Activated naive CD8-positive, alpha-beta T cell treated with anti-CD3 and anti-CD28 coated beads for 36 hours (primary cell): ENCODE results near the gene OR1N1. TPM values are rescaled to one million over a fixed set of nuclear protein-coding genes. Genes with fewer than 3 reads are reported as not detected.
"Not testable (repeated sequence)": the region's sequence is repeated elsewhere in the genome, so short reads cannot be mapped to it uniquely, and the experiment has no call there.

Experiments used
- DNase-seq: peaks from one replicate; pipeline ENCODE4 v3.0.0; 2021
- H3K27ac Mint-ChIP-seq: one replicate; pipeline ENCODE4 v1.8.0; 2022; ENCODE audit warnings: mild to moderate bottlenecking, moderate library complexity, mixed read lengths
- H3K27me3 Mint-ChIP-seq: one replicate; pipeline ENCODE4 v1.8.0; 2022; ENCODE audit warnings: mild to moderate bottlenecking, mixed read lengths
- H3K36me3 Mint-ChIP-seq: one replicate; pipeline ENCODE4 v1.8.0; 2021; ENCODE audit warnings: mild to moderate bottlenecking, mixed read lengths
- H3K4me1 Mint-ChIP-seq: one replicate; pipeline ENCODE4 v1.8.0; 2021; ENCODE audit warnings: mixed read lengths
- H3K4me3 Mint-ChIP-seq: one replicate; pipeline ENCODE4 v1.8.0; 2022; ENCODE audit warnings: mild to moderate bottlenecking, moderate library complexity, mixed read lengths
- H3K9me3 Mint-ChIP-seq: one replicate; pipeline ENCODE4 v1.8.0; 2022; ENCODE audit warnings: mixed read lengths
- total RNA-seq, 2 experiments: library from RNA; stranded (reverse); gene quantifications; one replicate each; pipeline ENCODE4 v1.2.3, GENCODE V29; 2021

The OR1N1 gene, protein sequence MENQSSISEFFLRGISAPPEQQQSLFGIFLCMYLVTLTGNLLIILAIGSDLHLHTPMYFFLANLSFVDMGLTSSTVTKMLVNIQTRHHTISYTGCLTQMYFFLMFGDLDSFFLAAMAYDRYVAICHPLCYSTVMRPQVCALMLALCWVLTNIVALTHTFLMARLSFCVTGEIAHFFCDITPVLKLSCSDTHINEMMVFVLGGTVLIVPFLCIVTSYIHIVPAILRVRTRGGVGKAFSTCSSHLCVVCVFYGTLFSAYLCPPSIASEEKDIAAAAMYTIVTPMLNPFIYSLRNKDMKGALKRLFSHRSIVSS
- total RNA-seq: not detected

DNA sequence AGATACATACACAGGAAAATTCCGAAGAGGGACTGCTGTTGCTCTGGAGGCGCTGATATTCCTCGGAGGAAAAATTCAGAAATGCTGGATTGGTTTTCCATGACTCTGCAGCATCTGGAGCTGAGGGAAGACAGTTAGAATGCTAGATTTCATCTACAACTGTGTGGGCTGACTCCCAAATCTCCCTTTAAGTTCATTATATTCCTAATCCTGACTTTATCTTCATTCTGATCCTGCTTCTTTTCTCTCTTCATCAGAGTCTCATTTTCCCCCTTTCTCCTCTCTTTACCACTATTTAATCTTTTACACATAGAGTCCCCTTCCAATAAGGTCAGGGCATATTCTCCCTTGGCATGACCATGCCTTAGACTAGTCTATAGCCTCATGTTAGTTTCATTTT lies at the start of gene OR1N1:
OR1N1 (minus strand) TSS at position 101 of the 400 bp plus-strand sequence; CDS start at position 101, 0 bp downstream.
- H3K36me3 Mint-ChIP-seq: no peaks in the 10 kb centered on the region
- no peak for DNase-seq
- no peak within 1 kb of the TSS for H3K27ac Mint-ChIP-seq
- peaks cover 3% of the 10 kb centered on the region for H3K4me1 Mint-ChIP-seq
- H3K27me3 Mint-ChIP-seq: peaks cover 3% of the 10 kb centered on the region
- H3K9me3 Mint-ChIP-seq: no peaks in the 10 kb centered on the region
- no peak within 1 kb of the TSS for H3K4me3 Mint-ChIP-seq

DNA sequence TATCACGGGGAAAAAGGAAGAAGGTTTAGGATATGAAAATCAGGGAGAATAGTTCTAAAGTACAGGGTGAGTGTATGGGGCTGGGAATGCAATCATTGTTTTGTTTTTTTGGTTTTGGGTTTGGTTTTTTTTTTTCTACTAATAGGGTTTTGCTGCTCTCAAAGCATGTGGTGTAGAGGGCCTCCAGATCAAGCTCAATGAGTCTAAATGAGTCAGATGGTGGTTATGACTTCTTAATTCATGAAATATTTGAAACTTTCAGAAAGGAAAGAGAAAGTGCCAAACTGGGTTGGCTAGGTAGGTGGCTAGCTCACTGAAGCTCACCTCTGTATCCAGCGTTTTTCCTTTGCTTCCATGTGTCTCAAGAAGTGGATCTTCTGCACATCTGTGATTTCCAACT lies 45.4 kb upstream of the OR1N1 start:
- H3K4me1 Mint-ChIP-seq: peaks cover 19% of the 10 kb centered on the region
- H3K27ac Mint-ChIP-seq: peak overlapping the region; percentile 62
- no peak overlapping the region for H3K4me3 Mint-ChIP-seq
- H3K9me3 Mint-ChIP-seq: peaks cover 4% of the 10 kb centered on the region
- DNase-seq: no peak
- H3K27me3 Mint-ChIP-seq: no peaks in the 10 kb centered on the region
- peaks cover 7% of the 10 kb centered on the region for H3K36me3 Mint-ChIP-seq

DNA sequence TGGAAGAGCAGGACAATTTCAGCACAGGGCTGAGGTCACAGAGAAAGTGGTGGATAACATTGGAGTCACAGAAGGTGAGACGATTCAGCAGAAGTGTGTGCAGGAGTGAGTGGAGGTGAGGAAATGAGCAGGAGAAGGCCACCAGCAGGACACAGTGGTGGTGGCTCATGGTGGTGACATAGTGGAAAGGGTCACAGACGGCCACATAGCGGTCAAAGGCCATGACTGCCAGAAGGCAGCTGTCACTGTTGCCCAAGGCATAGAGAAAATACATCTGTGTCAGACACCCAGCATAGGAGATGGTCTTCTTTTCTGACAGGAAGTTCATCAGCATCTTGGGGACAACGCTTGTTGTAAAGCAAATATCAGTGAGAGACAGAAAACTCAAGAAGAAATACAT lies 40.8 kb upstream of the OR1N1 start:
- DNase-seq: no peak
- Mint-ChIP-seq H3K4me3 (no peak overlapping the region), H3K36me3 (no peaks in the 10 kb centered on the region), H3K27me3 (no peaks in the 10 kb centered on the region), H3K4me1 (peaks cover 14% of the 10 kb centered on the region), H3K9me3 (no peaks in the 10 kb centered on the region), H3K27ac (no peak overlapping the region)

DNA sequence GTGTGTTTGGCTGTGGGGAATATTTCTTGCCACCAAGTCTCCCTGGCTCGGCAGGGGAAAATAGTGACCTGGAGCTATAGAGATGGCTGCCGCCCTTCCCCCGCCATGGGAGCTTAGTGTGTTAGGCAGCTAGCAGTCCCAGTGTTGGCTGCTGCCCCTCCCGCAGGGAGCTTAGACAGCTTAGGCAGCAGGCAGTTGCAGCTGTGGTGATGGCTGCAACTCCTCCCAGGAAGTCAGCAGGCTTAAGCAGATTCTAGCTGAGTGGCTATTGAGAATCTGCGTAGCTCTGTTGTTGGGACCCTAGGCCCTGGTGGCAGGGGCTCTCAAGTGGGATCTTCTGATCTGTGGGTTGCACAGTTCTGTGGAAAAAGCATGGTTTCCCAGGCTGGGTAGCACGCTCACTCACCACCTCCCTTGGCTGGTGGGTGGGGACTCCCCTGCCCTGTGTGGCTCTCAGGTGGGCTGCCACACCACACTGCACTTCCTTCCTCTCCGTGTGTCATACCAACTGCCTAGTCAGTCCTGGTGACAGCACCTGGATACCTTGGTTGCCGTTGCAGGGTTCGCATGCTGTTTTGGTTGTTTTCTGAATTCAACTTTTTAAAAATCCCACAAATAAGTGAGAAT lies 35.2 kb upstream of the OR1N1 start:
- Mint-ChIP-seq H3K4me3 (peak overlapping the region; percentile 24), H3K27ac (peak overlapping the region; percentile 57), H3K27me3 (peaks cover 4% of the 10 kb centered on the region), H3K36me3 (peaks cover 9% of the 10 kb centered on the region), H3K9me3 (peaks cover 9% of the 10 kb centered on the region), H3K4me1 (peaks cover 10% of the 10 kb centered on the region)
- peak; percentile 62 for DNase-seq

DNA sequence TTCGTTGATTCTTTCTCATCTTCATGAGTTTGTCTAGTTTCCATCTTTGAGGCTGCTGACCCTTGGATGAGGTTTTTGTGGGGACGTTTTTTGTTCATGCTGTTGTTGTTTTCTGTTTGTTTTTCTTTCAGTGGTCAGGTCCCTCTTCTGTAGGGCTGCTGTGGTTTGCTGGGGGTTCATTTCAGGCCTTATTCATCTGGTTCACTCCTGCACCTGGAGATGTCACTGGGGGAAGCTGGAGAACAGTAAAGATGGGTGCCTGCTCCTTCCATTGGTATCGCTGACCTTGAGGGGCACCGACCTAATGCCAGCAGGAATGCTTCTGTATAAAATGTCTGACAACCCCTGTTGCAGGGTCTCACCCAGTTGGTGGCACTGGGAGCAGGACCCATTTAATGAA lies 34.4 kb upstream of the OR1N1 start:
- no peak for DNase-seq
- peaks cover 9% of the 10 kb centered on the region for H3K36me3 Mint-ChIP-seq
- no peak overlapping the region for H3K4me3 Mint-ChIP-seq
- H3K27me3 Mint-ChIP-seq: peaks cover 4% of the 10 kb centered on the region
- H3K4me1 Mint-ChIP-seq: peaks cover 10% of the 10 kb centered on the region
- no peak overlapping the region for H3K27ac Mint-ChIP-seq
- H3K9me3 Mint-ChIP-seq: peaks cover 9% of the 10 kb centered on the region

DNA sequence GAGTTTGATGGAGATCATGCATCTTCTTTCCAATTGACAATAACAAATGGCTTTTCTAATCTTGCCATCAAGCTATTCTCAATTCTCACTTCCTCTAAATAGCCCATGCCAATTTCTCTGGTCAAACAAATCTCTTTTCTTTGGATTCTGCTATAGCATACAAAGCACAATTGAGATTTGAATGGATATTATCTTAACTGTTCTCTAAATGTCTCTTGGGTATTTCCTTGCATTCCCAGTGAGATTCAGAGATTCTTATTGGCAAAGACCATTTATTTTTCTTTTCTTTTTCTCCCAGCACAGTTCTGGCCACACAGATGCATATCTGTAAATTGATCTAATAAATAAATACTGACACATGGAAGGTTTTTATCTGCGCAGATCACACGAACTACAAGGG lies 25.7 kb upstream of the OR1N1 start, which contains the start of gene OR1N2:
OR1N2 (plus strand) TSS at position 301 of the 400 bp plus-strand sequence. CDS start 100 bp downstream, outside the sequence.
- Mint-ChIP-seq H3K4me3 (no peak within 1 kb of the TSS), H3K9me3 (peaks cover 7% of the 10 kb centered on the region), H3K27me3 (peaks cover 3% of the 10 kb centered on the region), H3K36me3 (peaks cover 7% of the 10 kb centered on the region), H3K4me1 (no peaks in the 10 kb centered on the region), H3K27ac (no peak within 1 kb of the TSS)
- DNase-seq: no peak

DNA sequence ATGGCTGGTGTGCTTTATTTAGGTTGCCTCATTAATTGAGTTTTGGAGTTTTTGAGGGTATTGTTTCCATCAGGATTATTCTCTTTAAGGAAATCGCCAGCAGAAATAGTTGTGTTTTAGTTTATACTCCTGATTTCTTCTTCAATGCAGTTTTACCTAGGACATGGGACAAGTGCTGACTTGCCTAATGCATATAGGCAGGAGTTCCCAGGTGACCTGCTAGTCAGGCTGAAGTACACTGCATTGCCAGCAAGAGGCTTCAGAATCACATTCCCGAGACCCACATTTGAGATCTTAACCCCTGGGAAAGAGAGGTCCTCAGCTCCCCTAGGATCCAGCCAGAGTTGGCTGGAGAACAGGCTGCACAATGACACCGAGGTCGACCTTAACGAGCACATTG lies 24.3 kb upstream of the OR1N1 start:
- Mint-ChIP-seq H3K4me1 (no peaks in the 10 kb centered on the region), H3K27me3 (peaks cover 3% of the 10 kb centered on the region)

DNA sequence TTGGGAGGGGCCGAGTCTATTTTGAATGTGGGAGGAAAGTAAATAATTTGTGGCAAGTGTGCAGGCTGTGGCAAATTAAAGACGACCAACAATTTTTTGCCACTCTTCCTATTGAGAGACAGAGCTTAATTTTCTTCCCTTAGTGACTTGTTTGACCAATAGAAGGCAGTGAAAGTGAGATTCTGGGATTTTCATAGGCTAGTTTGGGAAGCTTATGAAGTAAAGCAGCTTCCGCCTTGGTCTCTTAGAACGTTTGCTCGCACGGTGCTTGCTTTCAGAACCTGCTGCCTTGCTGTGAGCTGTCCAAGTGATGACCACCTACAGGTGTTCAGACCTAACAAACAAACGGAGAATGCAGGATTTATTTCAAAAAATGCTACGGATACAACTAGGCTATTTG lies 19.1 kb upstream of the OR1N1 start:
- Mint-ChIP-seq H3K9me3 (peaks cover 7% of the 10 kb centered on the region), H3K27ac (no peak overlapping the region), H3K4me3 (no peak overlapping the region), H3K4me1 (no peaks in the 10 kb centered on the region), H3K36me3 (peaks cover 7% of the 10 kb centered on the region), H3K27me3 (peaks cover 7% of the 10 kb centered on the region)
- DNase-seq: no peak

More for the DNA sequence above, 24.3 kb upstream of the OR1N1 start:
- Mint-ChIP-seq H3K36me3 (peaks cover 7% of the 10 kb centered on the region), H3K27ac (no peak overlapping the region), H3K4me3 (no peak overlapping the region), H3K9me3 (peaks cover 7% of the 10 kb centered on the region)
- DNase-seq: no peak

DNA sequence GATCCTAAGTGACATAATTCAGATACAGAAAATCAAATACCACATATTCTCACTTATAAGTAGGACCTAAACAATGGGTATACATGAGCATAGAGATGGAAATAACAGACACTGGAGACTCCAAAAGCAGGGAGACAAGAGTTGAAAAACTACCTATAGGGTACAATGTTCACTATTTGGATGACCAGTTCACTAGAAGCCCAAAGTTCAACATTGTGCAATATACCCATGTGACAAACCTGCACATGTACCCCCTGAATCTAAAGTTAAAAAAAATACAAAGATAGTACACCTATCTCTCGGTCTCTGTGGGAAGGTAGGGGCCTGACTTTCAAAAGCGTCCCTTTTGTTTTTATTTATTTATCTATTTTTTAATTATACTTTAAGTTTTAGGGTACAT lies 11.7 kb upstream of the OR1N1 start:
- Mint-ChIP-seq H3K27ac (no peak overlapping the region), H3K4me1 (no peaks in the 10 kb centered on the region), H3K9me3 (peaks cover 3% of the 10 kb centered on the region), H3K36me3 (peaks cover 4% of the 10 kb centered on the region), H3K4me3 (no peak overlapping the region), H3K27me3 (no peaks in the 10 kb centered on the region)
- DNase-seq: no peak

DNA sequence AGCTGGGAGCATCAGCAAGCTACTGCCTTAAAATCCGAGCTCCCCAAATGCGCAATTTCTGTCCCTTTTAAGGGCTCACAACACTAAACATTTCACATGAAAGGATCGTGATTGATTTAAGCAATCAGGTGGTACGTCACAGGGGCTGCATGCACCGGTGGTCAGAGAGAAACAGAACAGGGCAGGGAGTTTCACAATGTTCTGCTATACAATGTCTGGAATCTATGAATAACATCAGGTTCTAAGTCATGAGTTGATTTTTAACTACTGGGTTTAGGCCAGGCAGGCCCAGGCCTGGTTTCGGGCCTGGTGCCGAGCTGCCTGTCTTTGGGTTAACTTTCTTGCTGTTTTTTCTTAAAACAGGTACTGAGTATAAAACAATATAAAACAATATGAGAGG lies 10.0 kb upstream of the OR1N1 start:
- not testable (repeated sequence) for H3K27ac Mint-ChIP-seq, H3K27me3 Mint-ChIP-seq, DNase-seq, H3K4me1 Mint-ChIP-seq, H3K9me3 Mint-ChIP-seq, H3K36me3 Mint-ChIP-seq, H3K4me3 Mint-ChIP-seq

DNA sequence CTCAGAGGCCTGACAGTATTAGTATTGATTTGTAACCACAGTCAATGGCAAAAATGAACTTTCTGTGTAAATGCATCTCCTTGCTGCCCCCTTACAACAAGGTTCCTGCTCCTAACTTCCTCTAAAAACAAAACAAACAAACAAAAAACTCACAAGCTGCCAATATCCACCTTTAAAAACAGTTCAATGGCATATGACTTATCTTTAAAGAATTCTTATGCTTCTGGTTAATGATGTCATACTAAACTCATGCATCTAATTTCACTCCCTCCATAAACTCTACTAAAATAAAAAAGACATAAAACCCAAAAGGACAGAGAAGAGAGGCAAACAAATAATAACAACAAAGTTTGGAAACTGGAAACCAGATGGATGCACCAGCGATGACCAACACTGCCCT lies 9.0 kb upstream of the OR1N1 start:
- Mint-ChIP-seq H3K27me3 (no peaks in the 10 kb centered on the region), H3K27ac (no peak overlapping the region), H3K36me3 (peaks cover 4% of the 10 kb centered on the region), H3K4me3 (no peak overlapping the region), H3K4me1 (no peaks in the 10 kb centered on the region), H3K9me3 (peaks cover 3% of the 10 kb centered on the region)
- DNase-seq: no peak

DNA sequence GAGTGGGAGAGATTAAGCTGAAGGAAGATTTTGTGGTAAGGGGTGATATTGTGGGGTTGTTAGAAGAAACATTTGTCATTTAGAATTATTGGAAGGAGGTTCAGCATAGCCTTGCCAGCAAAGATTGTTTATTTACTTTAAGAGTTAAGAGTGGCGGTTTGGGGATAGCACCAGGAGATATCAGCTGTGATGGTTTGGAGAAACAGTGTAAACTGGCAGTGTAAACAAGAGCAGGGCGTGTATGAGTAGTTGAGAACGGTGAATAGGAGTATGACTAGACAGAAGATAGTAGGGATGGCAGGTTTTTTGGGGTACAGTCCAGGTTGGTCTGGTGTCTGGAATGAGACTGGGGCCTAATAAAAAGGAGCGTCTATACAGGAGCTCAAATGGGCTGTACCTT lies 4.1 kb upstream of the OR1N1 start:
- H3K9me3 Mint-ChIP-seq, H3K27ac Mint-ChIP-seq, DNase-seq, H3K4me1 Mint-ChIP-seq, H3K4me3 Mint-ChIP-seq, H3K27me3 Mint-ChIP-seq, H3K36me3 Mint-ChIP-seq: not testable (repeated sequence)

DNA sequence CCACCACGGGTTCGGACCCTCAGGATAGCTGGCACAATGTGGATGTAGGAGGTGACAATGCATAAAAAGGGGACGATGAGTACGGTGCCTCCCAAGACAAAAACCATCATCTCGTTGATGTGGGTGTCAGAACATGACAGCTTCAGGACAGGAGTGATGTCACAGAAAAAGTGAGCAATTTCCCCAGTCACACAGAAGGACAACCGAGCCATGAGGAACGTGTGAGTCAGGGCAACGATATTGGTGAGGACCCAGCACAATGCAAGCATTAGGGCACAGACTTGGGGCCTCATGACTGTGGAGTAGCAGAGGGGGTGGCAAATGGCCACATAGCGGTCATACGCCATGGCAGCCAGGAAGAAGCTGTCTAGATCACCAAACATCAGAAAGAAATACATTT lies 491 bp downstream of the OR1N1 start:
- no peak overlapping the region for H3K4me3 Mint-ChIP-seq
- H3K9me3 Mint-ChIP-seq: no peaks in the 10 kb centered on the region
- peak; percentile 5 for DNase-seq
- peaks cover 3% of the 10 kb centered on the region for H3K4me1 Mint-ChIP-seq
- peaks cover 3% of the 10 kb centered on the region for H3K27me3 Mint-ChIP-seq
- H3K27ac Mint-ChIP-seq: no peak overlapping the region
- no peaks in the 10 kb centered on the region for H3K36me3 Mint-ChIP-seq

DNA sequence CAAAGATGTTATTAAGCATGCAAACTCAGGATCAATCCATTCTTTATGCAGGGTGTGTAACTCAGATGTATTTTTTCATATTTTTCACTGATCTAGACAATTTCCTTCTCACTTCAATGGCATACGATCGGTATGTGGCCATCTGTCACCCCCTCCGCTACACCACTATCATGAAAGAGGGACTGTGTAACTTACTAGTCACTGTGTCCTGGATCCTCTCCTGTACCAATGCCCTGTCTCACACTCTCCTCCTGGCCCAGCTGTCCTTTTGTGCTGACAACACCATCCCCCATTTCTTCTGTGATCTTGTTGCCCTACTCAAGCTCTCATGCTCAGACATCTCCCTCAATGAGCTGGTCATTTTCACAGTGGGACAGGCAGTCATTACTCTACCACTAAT lies 7.7 kb downstream of the OR1N1 start:
- Mint-ChIP-seq H3K4me1 (no peaks in the 10 kb centered on the region), H3K27ac (no peak overlapping the region), H3K27me3 (peaks cover 3% of the 10 kb centered on the region), H3K36me3 (no peaks in the 10 kb centered on the region), H3K4me3 (no peak overlapping the region), H3K9me3 (no peaks in the 10 kb centered on the region)
- no peak for DNase-seq

DNA sequence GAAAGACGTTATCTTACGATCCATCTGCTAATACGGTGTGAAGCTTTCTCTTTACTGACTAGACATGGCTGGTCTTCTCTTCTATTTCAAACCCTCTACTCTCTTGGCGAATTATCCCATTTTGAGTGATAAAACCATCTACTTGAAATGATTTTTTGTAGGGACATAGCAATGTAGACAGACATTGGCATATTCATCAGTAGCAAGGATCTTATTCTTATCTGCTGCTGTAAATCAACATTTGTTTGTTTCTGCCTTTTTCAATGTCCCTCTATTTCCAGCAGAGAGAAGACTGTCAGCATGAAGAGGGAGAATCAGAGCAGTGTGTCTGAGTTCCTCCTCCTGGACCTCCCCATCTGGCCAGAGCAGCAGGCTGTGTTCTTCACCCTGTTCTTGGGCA lies 8.3 kb downstream of the OR1N1 start, which contains the start of gene OR1J4:
OR1J4 (plus strand) TSS at position 301 of the 400 bp plus-strand sequence; CDS start at position 301, 0 bp downstream.
- no peaks in the 10 kb centered on the region for H3K4me1 Mint-ChIP-seq
- H3K4me3 Mint-ChIP-seq: no peak within 1 kb of the TSS
- peaks cover 3% of the 10 kb centered on the region for H3K27me3 Mint-ChIP-seq
- no peaks in the 10 kb centered on the region for H3K9me3 Mint-ChIP-seq
- no peak for DNase-seq
- H3K36me3 Mint-ChIP-seq: no peaks in the 10 kb centered on the region
- no peak within 1 kb of the TSS for H3K27ac Mint-ChIP-seq

DNA sequence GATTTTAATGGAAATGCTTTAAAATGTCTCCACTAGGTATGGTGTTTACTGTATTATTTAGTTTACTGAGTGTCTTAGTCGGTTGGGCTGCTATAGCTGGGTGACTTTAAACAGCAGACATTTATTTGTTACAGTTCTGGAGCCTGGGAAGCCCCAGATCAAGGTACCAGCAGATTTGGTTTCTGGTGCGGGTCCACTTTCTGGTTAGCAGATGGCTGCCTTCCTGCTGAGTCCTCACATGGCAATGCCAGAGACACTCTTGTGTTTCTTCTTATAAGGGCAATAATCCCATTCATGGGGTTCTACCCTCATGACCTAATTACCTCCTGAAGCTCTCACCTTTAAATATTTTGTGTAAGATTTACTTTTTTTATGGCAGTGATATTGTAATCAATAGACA lies 8.9 kb downstream of the OR1N1 start:
- no peak overlapping the region for H3K27ac Mint-ChIP-seq
- DNase-seq: no peak
- H3K36me3 Mint-ChIP-seq: no peaks in the 10 kb centered on the region
- no peak overlapping the region for H3K4me3 Mint-ChIP-seq
- H3K9me3 Mint-ChIP-seq: no peaks in the 10 kb centered on the region
- H3K27me3 Mint-ChIP-seq: peaks cover 3% of the 10 kb centered on the region
- no peaks in the 10 kb centered on the region for H3K4me1 Mint-ChIP-seq
